NCI-H2196 (cell line): ENCODE measurements around the gene PDIA5.
A peak's percentile ranks its signal among the peaks of the same experiment; 100 is the strongest.

ENCODE experiments used
- DNase-seq: peaks from one replicate; lab custom pipeline; 2025; ENCODE audit not compliant: unreplicated experiment; lab: John Stamatoyannopoulos, UW

Gene PDIA5

GRCh38 chr3:123066896-123067688 lies at the start of gene PDIA5:
PDIA5 (plus strand) TSS chr3:123067025; CDS start chr3:123067165, 140 bp downstream.
- DNase-seq, result peak; percentile 97

GRCh38 chr3:123018683-123019082 lies 48.1 kb upstream of the PDIA5 start:
- DNase-seq, result no peak

GRCh38 chr3:123019161-123019560 lies 47.7 kb upstream of the PDIA5 start:
- no peak for DNase-seq

GRCh38 chr3:123019591-123019990 lies 47.2 kb upstream of the PDIA5 start:
- DNase-seq, result no peak

GRCh38 chr3:123020709-123021108 lies 46.1 kb upstream of the PDIA5 start:
- DNase-seq, result no peak

GRCh38 chr3:123021388-123021787 lies 45.4 kb upstream of the PDIA5 start:
- DNase-seq, result no peak

GRCh38 chr3:123021996-123022510 lies 44.8 kb upstream of the PDIA5 start:
- no peak for DNase-seq

GRCh38 chr3:123024056-123024455 lies 42.8 kb upstream of the PDIA5 start:
- no peak for DNase-seq

- DNase-seq, result no peak
These were observed 40.9 kb upstream of the PDIA5 start for GRCh38 chr3:123025642-123026521.

- no peak for DNase-seq
These were observed 40.1 kb upstream of the PDIA5 start for GRCh38 chr3:123026565-123027291.

- DNase-seq, result peak; percentile 65
These were observed 39.3 kb upstream of the PDIA5 start, which contains the start of gene SEMA5B for GRCh38 chr3:123027292-123028232. SEMA5B (minus strand) TSS chr3:123027763; CDS start chr3:122961263, 66,500 bp downstream.

GRCh38 chr3:123028233-123028828 lies 38.5 kb upstream of the PDIA5 start:
- peak; percentile 71 for DNase-seq

- DNase-seq, result no peak
These were observed 35.8 kb upstream of the PDIA5 start for GRCh38 chr3:123031051-123031450.

- DNase-seq, result no peak
These were observed 34.8 kb upstream of the PDIA5 start for GRCh38 chr3:123032057-123032456.

- no peak for DNase-seq
These were observed 32.7 kb upstream of the PDIA5 start for GRCh38 chr3:123034120-123034519.

GRCh38 chr3:123034996-123035395 lies 31.8 kb upstream of the PDIA5 start:
- DNase-seq, result no peak

GRCh38 chr3:123036352-123037014 lies 30.3 kb upstream of the PDIA5 start:
- no peak for DNase-seq

GRCh38 chr3:123037015-123037375 lies 29.8 kb upstream of the PDIA5 start:
- DNase-seq, result no peak

GRCh38 chr3:123038751-123039150 lies 28.1 kb upstream of the PDIA5 start:
- no peak for DNase-seq
